Measurements from ENCODE around the gene IKZF4.
"Not testable (repeated sequence)": the region's sequence is repeated elsewhere in the genome, so short reads cannot be mapped to it uniquely, and the experiment has no call there.

The IKZF4 gene

GRCh38 chr12:56020423-56021184, at the start of gene IKZF4:
TSS of gene IKZF4 (plus strand) at chr12:56021043. CDS start at chr12:56021494, 451 bp downstream.
- peak; percentile 44 for DNase-seq

DNA sequence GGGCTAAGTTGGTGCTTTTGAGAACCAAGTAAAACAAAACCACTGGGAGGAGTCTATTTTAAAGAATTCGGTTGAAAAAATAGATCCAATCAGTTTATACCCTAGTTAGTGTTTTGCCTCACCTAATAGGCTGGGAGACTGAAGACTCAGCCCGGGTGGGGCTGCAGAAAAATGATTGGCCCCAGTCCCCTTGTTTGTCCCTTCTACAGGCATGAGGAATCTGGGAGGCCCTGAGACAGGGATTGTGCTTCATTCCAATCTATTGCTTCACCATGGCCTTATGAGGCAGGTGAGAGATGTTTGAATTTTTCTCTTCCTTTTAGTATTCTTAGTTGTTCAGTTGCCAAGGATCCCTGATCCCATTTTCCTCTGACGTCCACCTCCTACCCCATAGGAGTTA, 48.8 kb upstream of the IKZF4 start:
- DNase-seq: peak; percentile 53

- DNase-seq: no peak
Measured at GRCh38 chr12:55972456-55972855, 48.4 kb upstream of the IKZF4 start.

DNA sequence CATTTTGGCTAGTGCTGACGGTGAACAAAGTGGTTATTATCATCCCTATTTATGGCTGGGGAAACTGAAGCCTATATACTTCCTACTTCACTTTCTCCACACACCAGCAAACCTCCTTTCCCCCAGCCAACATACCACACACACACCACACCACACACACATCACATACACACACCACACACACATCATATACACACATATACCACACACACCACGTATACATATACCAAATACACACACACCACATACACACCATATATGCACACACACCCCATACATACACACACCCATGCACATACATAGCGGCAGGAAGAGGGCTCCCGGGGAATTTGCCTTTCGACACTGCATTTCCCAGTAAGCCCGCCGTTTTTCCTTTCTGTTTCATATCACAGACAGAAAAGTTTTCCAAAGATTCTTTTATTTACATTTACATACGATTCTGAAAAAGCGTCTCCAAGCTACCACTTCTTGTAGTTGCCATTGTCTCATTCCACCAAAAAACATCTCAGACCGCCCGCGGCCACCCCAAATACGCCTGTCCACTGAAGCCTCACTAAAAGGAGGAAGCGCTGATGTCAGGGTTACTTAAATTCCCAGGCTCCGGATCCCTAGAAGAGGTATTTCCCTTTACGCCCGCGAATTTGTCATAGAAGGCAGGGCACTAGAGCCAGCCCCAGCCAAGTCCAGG, 47.8 kb upstream of the IKZF4 start:
- peak; percentile 12 for DNase-seq

DNA sequence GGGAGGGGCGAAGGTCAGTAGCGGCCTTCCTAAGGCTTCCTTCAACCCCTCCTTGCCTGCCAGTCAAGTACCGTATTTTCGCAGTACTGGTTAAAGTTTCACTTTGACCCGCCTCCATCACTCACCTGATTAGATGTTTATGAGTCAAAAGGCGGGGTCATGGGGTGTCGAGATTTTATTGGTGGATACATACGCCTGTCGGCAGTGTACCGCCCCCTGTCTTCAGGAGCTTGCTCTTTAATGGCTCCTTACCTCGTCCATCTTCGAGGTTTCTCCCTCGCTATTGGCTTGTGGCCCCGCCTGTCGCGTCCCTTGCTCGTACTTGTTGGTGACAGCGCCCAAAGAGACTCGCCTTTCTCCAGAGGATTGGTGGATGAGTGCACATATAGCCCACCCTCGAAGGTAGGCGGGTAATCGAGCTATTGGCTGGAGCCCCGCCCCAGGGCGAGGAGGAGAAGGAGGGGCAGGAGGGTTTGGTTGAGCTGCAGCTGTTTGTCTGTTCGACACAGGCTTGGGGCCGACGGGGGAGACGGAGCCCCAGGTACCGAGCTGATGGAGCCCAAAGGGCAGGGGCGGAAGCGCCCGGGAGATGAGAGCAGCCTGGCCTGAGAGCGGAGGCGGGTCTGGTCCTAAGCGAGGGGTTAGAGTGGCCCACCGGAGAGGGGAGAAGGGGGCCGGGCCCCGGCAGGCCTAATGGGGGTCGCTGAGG, 47.1 kb upstream of the IKZF4 start, which contains the start of gene RAB5B:
Gene RAB5B, plus strand, starts transcription at position 480 of the 709 bp plus-strand sequence. CDS start 12,883 bp downstream, outside the sequence.
- peak; percentile 100 for DNase-seq

DNA sequence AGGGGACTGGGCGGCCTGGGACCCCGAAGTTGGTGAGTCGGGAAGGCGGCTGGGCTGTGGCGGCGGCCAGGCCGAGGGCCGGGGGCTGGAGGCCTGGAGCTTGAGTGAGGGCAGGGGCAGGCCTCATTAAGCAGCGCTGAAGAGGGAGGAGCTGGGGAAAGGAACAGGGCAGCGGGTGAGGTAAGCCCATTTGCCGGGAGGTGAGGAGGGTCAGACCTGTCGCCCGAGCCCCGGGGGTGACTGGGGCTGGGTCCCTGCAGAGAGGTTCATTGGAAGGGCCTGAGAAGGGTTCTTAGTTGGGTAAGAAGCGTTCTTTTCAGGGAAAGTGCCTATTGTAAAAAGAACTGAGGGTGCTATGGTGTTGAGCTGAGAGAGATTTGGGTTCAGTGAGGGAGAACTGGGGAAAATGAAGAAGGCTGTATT, 46.5 kb upstream of the IKZF4 start:
- DNase-seq: peak; percentile 8

DNA sequence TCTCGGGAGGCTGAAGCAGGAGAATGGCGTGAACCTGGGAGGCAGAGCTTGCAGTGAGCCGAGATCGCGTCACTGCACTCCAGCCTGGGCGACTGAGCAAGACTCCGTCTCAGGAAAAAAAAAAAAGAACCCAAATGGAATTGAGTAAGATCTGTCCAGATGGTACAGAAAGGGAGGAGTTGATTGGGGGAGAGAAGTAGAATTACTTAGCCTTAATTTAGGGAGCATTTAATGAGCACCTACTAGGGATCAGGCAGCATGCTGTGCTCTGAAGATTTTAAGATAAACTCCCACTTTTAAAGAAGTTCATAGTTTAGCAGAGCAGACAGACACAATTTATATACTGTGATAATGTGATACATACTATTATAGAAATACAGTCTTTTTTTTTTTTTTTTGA, 42.5 kb upstream of the IKZF4 start:
- DNase-seq: no peak

DNA sequence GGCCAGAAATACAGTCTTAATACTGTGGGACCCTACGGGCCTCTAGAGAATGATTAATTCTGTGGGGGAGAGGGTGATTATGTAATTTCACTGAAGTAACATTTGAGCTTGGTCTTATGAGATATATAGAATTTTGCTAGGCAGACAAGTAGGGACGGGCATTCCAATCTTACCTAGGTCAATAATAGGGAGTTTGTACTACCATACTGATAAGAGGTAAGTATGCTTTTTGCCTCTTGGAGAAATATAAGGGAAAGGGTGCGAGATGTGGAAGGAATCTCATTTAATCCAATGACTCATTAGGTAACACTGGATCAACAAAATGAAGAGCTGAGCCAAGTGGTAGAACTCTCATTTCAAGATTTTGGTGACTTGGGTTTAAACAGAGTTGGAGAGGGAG, 41.8 kb upstream of the IKZF4 start:
- DNase-seq: no peak

DNA sequence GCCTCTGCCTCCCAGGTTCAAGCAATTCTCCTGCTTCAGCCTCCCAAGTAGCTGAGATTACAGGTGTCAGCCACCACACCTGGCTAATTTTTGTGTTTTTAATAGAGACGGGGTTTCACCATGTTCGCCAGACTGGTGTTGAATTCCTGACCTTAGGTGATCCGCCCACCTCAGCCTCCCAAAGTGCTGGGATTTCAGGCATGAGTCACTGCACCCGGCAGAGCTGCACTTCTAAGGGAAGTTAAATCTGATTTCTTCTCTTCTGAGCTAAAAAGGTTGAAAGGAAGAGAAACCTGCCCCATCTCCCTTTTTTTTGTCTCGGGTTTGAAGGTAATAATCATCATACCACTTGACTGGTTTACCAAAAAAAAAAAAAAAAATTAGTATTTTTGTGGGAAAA, 39.0 kb upstream of the IKZF4 start:
- DNase-seq: not testable (repeated sequence)

GRCh38 chr12:55982319-55982936, 38.4 kb upstream of the IKZF4 start:
- no peak for DNase-seq

DNA sequence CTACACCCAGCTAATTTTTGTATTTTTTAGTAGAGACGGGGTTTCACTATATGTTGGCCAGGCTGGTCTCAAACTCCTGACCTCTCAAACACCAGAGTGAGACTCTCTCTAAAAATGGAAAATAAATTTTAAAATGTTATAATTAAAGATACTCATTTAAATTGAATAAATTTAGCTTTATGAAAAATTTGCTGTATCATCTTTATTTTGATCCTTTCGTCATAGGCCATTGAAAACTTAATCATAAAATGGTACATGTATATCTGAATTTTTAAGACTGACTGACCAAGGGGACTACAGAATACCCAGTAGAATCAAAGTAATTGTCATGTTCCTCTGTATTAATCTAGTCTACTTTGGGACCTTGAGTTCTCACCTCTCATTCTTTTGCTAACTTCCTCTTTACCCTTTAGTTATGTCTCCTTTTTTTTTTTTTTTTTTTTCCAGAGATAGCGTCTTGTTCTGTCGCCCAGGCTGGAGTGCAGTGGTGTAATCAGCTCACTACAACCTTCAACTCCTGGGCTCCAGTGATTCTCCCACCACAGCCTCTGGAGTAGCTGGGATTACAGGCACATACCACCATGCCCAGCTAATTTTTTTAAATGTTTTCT, 37.5 kb upstream of the IKZF4 start:
- no peak for DNase-seq

DNA sequence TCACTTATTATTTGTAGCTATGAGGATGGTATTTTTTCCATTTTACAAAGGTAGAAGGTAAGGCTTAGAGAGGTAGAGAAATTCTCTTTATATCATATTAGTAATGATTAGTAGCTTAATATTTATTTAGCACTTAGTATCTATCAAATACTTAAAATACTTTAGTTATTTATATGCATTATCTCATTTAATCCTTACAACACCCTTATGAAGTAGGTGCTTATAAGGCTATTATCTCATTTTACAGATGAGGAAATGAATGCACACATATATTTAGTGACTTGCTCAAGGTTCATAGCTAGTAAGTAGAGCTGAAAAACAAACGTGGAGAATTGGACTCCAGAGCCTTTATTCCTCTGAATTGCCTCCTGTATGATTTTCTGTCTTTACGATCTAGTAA, 36.0 kb upstream of the IKZF4 start:
- no peak for DNase-seq

- DNase-seq: no peak
Measured at GRCh38 chr12:55985341-55985740, 35.5 kb upstream of the IKZF4 start.

- not testable (repeated sequence) for DNase-seq
Measured at GRCh38 chr12:55985976-55986375, 34.9 kb upstream of the IKZF4 start.

DNA sequence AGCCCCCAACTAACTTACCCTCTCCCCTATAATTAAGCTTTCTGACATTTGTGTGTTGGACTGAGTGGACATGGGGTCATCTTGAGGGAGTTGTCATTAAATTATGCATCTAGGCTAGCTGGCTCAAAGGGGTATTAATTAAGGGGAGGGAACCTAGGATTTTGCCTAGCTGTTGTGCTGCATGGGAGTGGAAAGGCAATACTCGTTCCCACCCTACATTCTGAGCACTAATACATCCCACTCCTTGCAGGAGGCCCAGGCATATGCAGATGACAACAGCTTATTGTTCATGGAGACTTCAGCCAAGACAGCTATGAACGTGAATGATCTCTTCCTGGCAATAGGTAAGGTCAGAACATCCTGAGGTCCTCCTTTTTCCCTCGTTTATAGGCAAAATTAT, 29.7 kb upstream of the IKZF4 start:
- no peak for DNase-seq

DNA sequence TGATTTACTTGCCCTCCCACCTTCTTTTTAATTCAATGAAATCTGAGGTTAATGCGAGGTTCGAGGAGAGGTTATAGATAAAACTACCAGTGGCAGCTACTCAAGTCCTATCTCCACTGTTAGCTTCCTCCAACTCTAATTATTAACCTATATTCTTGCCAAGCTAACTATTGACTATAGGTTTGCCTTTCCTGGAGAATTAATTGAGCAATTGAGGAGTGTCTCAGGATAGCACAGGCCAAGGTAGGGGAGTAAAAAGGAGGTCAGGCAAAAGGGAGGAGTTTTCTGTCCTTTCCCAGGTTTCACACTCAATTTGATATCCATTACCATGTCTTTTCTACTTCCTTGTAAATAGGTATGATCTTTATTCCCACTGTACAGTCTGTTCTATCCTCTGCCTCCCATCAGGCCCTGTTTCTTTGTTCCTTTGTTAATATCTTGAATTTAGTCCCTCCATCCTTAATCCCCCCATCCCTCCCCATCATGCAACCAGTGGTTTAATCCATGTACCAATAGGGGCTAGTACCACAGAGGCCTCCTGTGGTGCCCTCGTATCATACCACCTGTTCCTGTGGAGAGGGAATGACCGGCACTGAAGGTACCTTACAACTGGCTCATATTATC, 27.5 kb upstream of the IKZF4 start:
- DNase-seq: no peak

GRCh38 chr12:55995366-55995765, 25.5 kb upstream of the IKZF4 start:
- no peak for DNase-seq

DNA sequence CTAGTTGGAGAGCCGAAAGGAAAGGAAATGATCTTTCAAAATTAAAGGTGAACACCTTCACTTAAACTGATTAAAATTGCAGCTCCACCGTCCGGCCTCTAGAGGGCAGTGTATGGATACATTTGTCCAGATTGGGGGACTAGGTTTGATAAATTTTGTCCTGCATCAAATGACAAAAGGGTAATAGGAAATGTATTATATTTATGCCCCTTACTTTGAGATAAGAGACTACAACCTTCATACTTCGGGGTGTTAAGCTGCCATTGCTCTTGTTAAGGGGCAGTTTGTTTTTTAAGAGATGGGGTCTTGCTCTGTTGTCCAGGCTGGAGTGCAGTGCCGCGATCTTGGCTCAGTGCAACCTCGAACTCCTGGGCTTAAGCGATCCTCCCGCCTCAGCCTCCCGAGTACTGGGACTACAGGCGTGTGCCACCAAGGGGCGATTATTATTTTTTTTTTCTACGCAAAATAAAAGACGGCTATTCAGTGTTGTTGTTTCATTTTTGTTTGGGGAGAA, 24.6 kb upstream of the IKZF4 start:
- peak; percentile 66 for DNase-seq

DNA sequence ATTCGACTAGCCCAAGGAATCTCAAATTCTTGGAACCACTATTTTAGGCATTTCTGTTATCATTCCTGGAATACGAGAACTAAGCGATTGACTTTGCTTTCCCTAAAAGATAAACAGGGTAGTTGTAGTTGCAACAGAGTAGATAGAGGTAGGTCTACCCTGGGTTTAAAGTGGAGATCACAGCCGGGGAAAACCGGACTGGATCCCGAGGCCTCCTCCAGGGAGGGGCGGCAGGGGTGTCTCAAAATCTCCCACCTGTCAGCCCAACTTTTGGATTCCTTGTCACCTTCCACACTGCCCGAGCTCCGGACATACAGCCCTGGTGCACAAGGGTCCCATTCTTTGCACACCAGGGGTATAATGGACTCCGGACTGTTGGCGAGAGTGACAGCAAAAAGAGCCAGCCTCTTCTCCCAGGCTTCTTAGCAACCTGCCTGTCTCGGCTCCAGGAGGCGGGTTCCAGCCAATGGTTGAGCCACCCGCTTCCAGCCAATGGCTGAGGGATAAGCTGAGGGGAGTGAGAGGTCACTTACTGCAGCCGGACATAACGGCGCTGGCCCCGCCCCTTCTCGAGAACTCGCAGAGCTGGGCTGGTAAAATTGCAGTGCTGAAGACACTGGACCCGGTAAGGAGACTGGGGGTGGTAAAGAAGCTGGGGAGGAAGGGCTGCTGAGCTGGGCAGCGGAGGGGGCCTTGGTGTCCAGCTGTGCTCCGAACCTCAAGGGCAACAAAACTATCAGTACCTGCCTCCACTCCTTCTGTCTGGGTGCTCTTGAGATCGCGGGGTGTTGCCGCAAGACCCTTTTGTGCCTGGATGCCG, 23.9 kb upstream of the IKZF4 start, which contains the start of gene SUOX:
Gene SUOX, plus strand, starts transcription at position 562 of the 820 bp plus-strand sequence. CDS start 4,946 bp downstream, outside the sequence.
- peak; percentile 95 for DNase-seq

GRCh38 chr12:55997535-55997859, 23.3 kb upstream of the IKZF4 start:
- no peak for DNase-seq

GRCh38 chr12:55999522-55999921, 21.3 kb upstream of the IKZF4 start:
- not testable (repeated sequence) for DNase-seq
